Immature natural killer cell (primary cell): ENCODE data around the gene JMJD6. TPM values are rescaled to one million over a fixed set of nuclear protein-coding genes. Genes with fewer than 3 reads are reported as not detected.

Source experiments
- DNase-seq, 3 donors: peaks; one replicate each; pipeline ENCODE4 v3.0.0; 2022; ENCODE audit warnings: mixed read lengths in 1 of 3
- H3K27ac Mint-ChIP-seq, 6 donors: one replicate each; pipeline ENCODE4 v1.8.0; 2020; ENCODE audit warnings: mixed read lengths in 6 of 6, mild to moderate bottlenecking in 5 of 6, inconsistent platforms in 4 of 6, moderate library complexity in 3 of 6
- H3K27me3 Mint-ChIP-seq, 3 donors: one replicate each; pipeline ENCODE4 v1.8.0; 2020 to 2021; ENCODE audit warnings: low read depth in 3 of 3, mild to moderate bottlenecking in 3 of 3, mixed read lengths in 3 of 3, moderate library complexity in 3 of 3, inconsistent platforms in 1 of 3
- H3K36me3 Mint-ChIP-seq, 3 donors: one replicate each; pipeline ENCODE4 v1.8.0; 2020; ENCODE audit warnings: mixed read lengths in 3 of 3, inconsistent platforms in 2 of 3, mild to moderate bottlenecking in 2 of 3
- H3K4me1 Mint-ChIP-seq, 2 donors: one replicate each; pipeline ENCODE4 v1.8.0; 2020; ENCODE audit warnings: inconsistent platforms in 2 of 2, mild to moderate bottlenecking in 2 of 2, mixed read lengths in 2 of 2, moderate library complexity in 1 of 2
- H3K4me3 Mint-ChIP-seq, 5 donors: one replicate each; pipeline ENCODE4 v1.8.0; 2020; ENCODE audit warnings: mild to moderate bottlenecking in 5 of 5, mixed read lengths in 5 of 5, inconsistent platforms in 3 of 5, moderate library complexity in 3 of 5
- H3K9me3 Mint-ChIP-seq, 6 donors: one replicate each; pipeline ENCODE4 v1.8.0; 2020; ENCODE audit warnings: mild to moderate bottlenecking in 6 of 6, mixed read lengths in 6 of 6, inconsistent platforms in 4 of 6, moderate library complexity in 3 of 6
- polyA plus RNA-seq, 3 donors: library from polyadenylated mRNA; unstranded; fragments of 300-500 nt; fragmentation: Illumina TruSeq; gene quantifications; one replicate each; pipeline ENCODE4 v1.2.3, GENCODE V29; 2021

The JMJD6 gene
- polyA plus RNA-seq, 3 donors from 2014 or later, result 20.3 to 38.5 (median 27.2) TPM

- Mint-ChIP-seq H3K36me3 (no peaks in the 10 kb centered on the region), H3K4me1 (peaks cover 5 to 8% of the 10 kb centered on the region in 2 donors), H3K9me3 (no peaks in the 10 kb centered on the region), H3K27ac (peak overlapping the region in 2 of 6 donors; percentile 39 to 82), H3K27me3 (peaks cover 2 to 4% (median 4%) of the 10 kb centered on the region in 3 donors), H3K4me3 (no peak overlapping the region)
- DNase-seq, result no peak
Observed at GRCh38 chr17:76696763-76697701, 29.4 kb downstream of the JMJD6 start.

- no peak for DNase-seq
- H3K36me3 Mint-ChIP-seq, result no peaks in the 10 kb centered on the region
- H3K27ac Mint-ChIP-seq, result peak overlapping the region in 2 of 6 donors; percentile 30 to 77
- H3K27me3 Mint-ChIP-seq, result peaks cover 2 to 4% (median 3%) of the 10 kb centered on the region in 3 donors
- peaks cover 2 to 8% of the 10 kb centered on the region in 2 donors for H3K4me1 Mint-ChIP-seq
- H3K9me3 Mint-ChIP-seq, result no peaks in the 10 kb centered on the region
- H3K4me3 Mint-ChIP-seq, result no peak overlapping the region
Observed at GRCh38 chr17:76695059-76695831, 31.2 kb downstream of the JMJD6 start.

DNA sequence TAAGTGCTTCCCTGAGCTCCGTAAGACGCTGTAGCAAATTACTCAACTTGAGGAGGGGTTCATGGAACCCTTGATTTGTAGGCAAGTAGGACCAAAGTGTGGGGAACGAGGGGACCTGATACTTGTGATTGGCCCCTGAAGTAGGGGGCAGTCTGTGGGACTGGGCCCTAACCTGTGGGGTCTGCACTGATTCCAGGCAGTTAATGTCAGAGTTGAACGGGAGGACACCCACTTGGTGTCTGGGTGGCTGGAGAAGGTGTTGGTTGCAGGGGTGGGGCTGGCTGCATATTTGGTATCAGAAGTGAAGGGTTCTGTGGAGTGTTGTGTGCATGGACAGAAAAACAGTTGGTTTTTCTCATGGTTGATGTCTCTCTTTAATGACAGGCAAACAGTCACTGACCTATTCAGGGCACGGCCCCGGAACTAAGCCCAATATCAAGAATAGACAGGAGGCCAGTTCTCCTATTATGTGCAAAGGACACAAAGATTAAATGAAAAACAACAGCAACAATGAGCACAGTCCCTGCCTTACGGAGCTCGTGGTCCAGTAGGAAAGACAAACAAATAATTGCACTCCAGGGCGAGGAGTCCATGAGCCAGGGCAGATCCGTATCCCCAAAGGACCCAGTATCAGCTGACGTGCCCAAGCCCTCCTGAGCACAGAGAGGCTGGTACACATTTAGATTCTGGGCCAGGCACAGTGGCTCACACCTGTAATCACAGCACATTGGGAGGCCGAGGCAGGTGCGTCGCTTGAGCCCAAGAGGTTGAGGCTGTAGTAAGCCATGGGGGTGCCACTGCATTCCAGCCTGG lies 34.8 kb downstream of the JMJD6 start:
- DNase-seq, result no peak
- Mint-ChIP-seq H3K9me3 (no peaks in the 10 kb centered on the region), H3K27me3 (peaks cover 2 to 6% (median 2%) of the 10 kb centered on the region in 3 donors), H3K4me1 (peaks cover 0 to 2% of the 10 kb centered on the region in 2 donors), H3K4me3 (no peak overlapping the region), H3K27ac (no peak overlapping the region), H3K36me3 (peaks cover 0 to 3% (median 3%) of the 10 kb centered on the region in 3 donors)

DNA sequence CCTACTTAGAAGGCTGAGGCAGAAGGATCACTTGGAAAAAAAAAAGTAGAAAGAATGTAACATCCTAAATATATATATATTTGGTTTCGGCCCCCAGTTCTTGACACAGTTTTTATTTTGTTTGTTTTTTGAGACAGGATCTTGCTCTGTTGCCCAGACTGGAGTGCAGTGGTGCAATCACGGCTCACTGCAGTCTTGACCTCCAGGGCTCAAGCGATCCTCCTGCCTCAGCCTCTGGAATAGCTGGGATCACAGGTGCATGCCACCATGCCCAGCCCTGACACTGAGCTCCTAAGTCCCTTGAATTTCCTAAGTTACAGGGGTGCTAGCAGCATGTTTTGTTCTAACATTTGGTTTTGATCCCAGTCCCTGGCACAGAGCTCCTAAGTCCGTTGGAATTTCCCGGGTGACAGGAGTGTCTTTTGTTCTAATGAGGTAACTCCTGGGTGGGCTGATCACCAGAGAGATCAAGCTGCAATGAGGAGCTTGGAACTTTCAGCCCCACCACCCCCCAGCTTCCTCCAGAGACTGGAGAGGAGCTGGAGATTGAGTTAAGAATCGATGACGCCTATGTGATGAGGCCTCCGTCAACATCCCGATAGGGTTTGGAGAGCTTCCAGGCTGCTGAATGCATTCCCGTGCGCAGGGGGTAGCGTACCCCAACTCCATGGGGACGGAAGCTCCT lies 35.7 kb downstream of the JMJD6 start:
- H3K36me3 Mint-ChIP-seq, result peaks cover 0 to 3% (median 3%) of the 10 kb centered on the region in 3 donors
- H3K4me1 Mint-ChIP-seq, result no peaks in the 10 kb centered on the region
- DNase-seq, result no peak
- peaks cover 0 to 5% (median 2%) of the 10 kb centered on the region in 3 donors for H3K27me3 Mint-ChIP-seq
- H3K9me3 Mint-ChIP-seq, result no peaks in the 10 kb centered on the region
- H3K27ac Mint-ChIP-seq, result no peak overlapping the region
- H3K4me3 Mint-ChIP-seq, result no peak overlapping the region

GRCh38 chr17:76689859-76690258 lies 36.5 kb downstream of the JMJD6 start:
- Mint-ChIP-seq H3K9me3 (no peaks in the 10 kb centered on the region), H3K4me1 (no peaks in the 10 kb centered on the region), H3K4me3 (no peak overlapping the region), H3K27me3 (peaks cover 0 to 5% (median 2%) of the 10 kb centered on the region in 3 donors), H3K36me3 (peaks cover 0 to 3% (median 3%) of the 10 kb centered on the region in 3 donors), H3K27ac (no peak overlapping the region)
- no peak for DNase-seq

DNA sequence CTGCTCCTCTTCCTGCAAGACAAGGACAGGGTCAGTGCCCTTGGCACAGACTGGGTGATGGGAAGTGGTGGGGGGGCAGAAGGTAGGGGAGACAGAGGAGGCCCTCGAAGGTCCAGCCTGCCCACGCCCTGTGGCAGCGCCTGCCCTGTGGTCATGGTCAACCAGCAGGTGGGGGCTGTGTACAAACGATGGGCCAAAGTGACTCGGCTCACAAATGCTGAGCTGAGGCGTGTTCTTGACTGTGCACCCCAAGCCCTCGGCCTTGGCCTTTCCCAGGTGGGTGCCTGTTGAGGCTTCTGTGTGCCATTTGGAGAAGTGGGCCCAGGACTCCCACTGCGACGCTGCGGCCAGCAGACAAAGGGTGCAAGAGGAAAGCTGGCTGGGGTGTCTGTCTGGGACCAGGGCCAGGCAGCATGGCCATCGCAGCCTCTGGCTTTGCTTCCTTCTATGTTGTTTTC lies 38.2 kb downstream of the JMJD6 start:
- Mint-ChIP-seq H3K27me3 (peaks cover 0 to 3% (median 2%) of the 10 kb centered on the region in 3 donors), H3K27ac (no peak overlapping the region), H3K36me3 (peaks cover 0 to 3% (median 3%) of the 10 kb centered on the region in 3 donors), H3K4me3 (no peak overlapping the region), H3K4me1 (peaks cover 0 to 2% of the 10 kb centered on the region in 2 donors), H3K9me3 (no peaks in the 10 kb centered on the region)
- DNase-seq, result no peak

- Mint-ChIP-seq H3K27me3 (peaks cover 0 to 3% (median 2%) of the 10 kb centered on the region in 3 donors), H3K27ac (peak overlapping the region in 1 of 6 donors; percentile 19), H3K4me1 (peaks cover 1 to 9% of the 10 kb centered on the region in 2 donors), H3K9me3 (no peaks in the 10 kb centered on the region), H3K4me3 (no peak overlapping the region), H3K36me3 (peaks cover 0 to 3% (median 3%) of the 10 kb centered on the region in 3 donors)
- DNase-seq, result no peak
Observed at GRCh38 chr17:76687298-76688164, 38.9 kb downstream of the JMJD6 start.

- H3K27ac Mint-ChIP-seq, result no peak overlapping the region
- H3K27me3 Mint-ChIP-seq, result peaks cover 0 to 6% (median 2%) of the 10 kb centered on the region in 3 donors
- peaks cover 0 to 3% (median 3%) of the 10 kb centered on the region in 3 donors for H3K36me3 Mint-ChIP-seq
- DNase-seq, result no peak
- no peaks in the 10 kb centered on the region for H3K9me3 Mint-ChIP-seq
- H3K4me3 Mint-ChIP-seq, result no peak overlapping the region
- peaks cover 9 to 17% of the 10 kb centered on the region in 2 donors for H3K4me1 Mint-ChIP-seq
Observed at GRCh38 chr17:76686538-76687297, 39.7 kb downstream of the JMJD6 start.

GRCh38 chr17:76685846-76686245 lies 40.6 kb downstream of the JMJD6 start:
- H3K36me3 Mint-ChIP-seq, result peaks cover 0 to 6% (median 3%) of the 10 kb centered on the region in 3 donors
- H3K27ac Mint-ChIP-seq, result no peak overlapping the region
- peaks cover 18 to 25% of the 10 kb centered on the region in 2 donors for H3K4me1 Mint-ChIP-seq
- no peaks in the 10 kb centered on the region for H3K9me3 Mint-ChIP-seq
- H3K27me3 Mint-ChIP-seq, result peaks cover 0 to 10% (median 2%) of the 10 kb centered on the region in 3 donors
- DNase-seq, result no peak
- H3K4me3 Mint-ChIP-seq, result no peak overlapping the region

DNA sequence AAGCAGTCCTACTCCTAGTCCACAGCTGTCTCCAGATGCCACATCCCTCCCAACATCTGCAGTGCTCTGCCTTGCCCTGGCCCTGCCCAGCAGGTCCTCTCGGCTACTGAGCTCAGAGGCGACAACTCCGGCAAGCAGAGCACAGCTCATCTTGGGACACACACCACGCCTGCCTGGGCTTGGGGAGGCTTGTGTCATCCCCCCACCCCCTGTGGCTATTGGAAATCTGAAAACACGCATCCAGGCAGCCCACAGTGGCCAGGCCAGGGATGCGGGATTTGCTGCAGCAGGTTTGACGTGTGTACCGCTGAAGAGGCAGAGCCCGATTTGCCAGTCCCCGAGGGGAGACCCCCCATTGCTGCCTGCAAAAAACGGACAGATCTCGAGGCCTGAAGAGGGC lies 41.0 kb downstream of the JMJD6 start:
- peaks cover 0 to 10% (median 2%) of the 10 kb centered on the region in 3 donors for H3K27me3 Mint-ChIP-seq
- H3K4me3 Mint-ChIP-seq, result no peak overlapping the region
- peaks cover 23 to 29% of the 10 kb centered on the region in 2 donors for H3K4me1 Mint-ChIP-seq

GRCh38 chr17:76684756-76685155 lies 41.6 kb downstream of the JMJD6 start:
- DNase-seq, result no peak
- no peak overlapping the region for H3K27ac Mint-ChIP-seq
- no peak overlapping the region for H3K4me3 Mint-ChIP-seq
- no peaks in the 10 kb centered on the region for H3K9me3 Mint-ChIP-seq
- H3K4me1 Mint-ChIP-seq, result peaks cover 26 to 32% of the 10 kb centered on the region in 2 donors
- H3K27me3 Mint-ChIP-seq, result peaks cover 0 to 10% (median 2%) of the 10 kb centered on the region in 3 donors
- H3K36me3 Mint-ChIP-seq, result peaks cover 0 to 6% (median 3%) of the 10 kb centered on the region in 3 donors

More for the DNA sequence above, 41.0 kb downstream of the JMJD6 start:
- peaks cover 0 to 6% (median 3%) of the 10 kb centered on the region in 3 donors for H3K36me3 Mint-ChIP-seq
- peak overlapping the region in 1 of 6 donors; percentile 14 for H3K27ac Mint-ChIP-seq
- no peaks in the 10 kb centered on the region for H3K9me3 Mint-ChIP-seq
- DNase-seq, result no peak
